Mesothelial cell of epicardium (in vitro differentiated cells): ENCODE data around the gene FGF12. TPM values are rescaled to one million over a fixed set of nuclear protein-coding genes. Genes with fewer than 3 reads are reported as not detected.

Source experiments
- DNase-seq, 2 experiments: peaks; one replicate each; pipeline ENCODE4 v3.0.0; 2021; ENCODE audit warnings: low spot score in 2 of 2; ENCODE audit not compliant: unreplicated experiment in 2 of 2
- H3K27ac Mint-ChIP-seq: 2 replicates; pipeline ENCODE4 v1.8.0; 2021; ENCODE audit warnings: mixed read lengths
- H3K27me3 Mint-ChIP-seq: 2 replicates; pipeline ENCODE4 v1.8.0; 2021; ENCODE audit warnings: low read depth, mixed read lengths
- H3K36me3 Mint-ChIP-seq: 2 replicates; pipeline ENCODE4 v1.8.0; 2021; ENCODE audit warnings: mixed read lengths
- H3K4me1 Mint-ChIP-seq: 2 replicates; pipeline ENCODE4 v1.8.0; 2021; ENCODE audit warnings: mixed read lengths
- H3K4me3 Mint-ChIP-seq: 2 replicates; pipeline ENCODE4 v1.8.0; 2021; ENCODE audit warnings: mild to moderate bottlenecking, moderate library complexity, mixed read lengths
- H3K9me3 Mint-ChIP-seq: 2 replicates; pipeline ENCODE4 v1.8.0; 2021; ENCODE audit warnings: mixed read lengths
- CTCF ChIP-seq: fragments of 200-600 bp; sonication (generic); IDR thresholded peaks from one replicate; pipeline ENCODE4 v1.5.0; 2021; ENCODE audit warnings: antibody characterized with exemption; ENCODE audit not compliant: unreplicated experiment
- total RNA-seq: library from RNA; stranded (reverse); gene quantifications from 3 replicates; pipeline ENCODE4 v1.2.1, GENCODE V29; 2021

Gene FGF12
- total RNA-seq, 1 donor from 2014 or later = 1.0 TPM

GRCh38 chr3:192262001-192262400 is 465.3 kb downstream of the FGF12 start:
- Mint-ChIP-seq H3K9me3 (no peaks in the 10 kb centered on the region), H3K27ac (no peak overlapping the region), H3K4me3 (no peak overlapping the region), H3K27me3 (peaks cover 4% of the 10 kb centered on the region), H3K36me3 (no peaks in the 10 kb centered on the region), H3K4me1 (no peaks in the 10 kb centered on the region)
- no peak for DNase-seq
- TF ChIP-seq CTCF = no peak

- no peak for DNase-seq
- Mint-ChIP-seq H3K27me3 (peaks cover 2% of the 10 kb centered on the region), H3K9me3 (no peaks in the 10 kb centered on the region), H3K4me1 (no peaks in the 10 kb centered on the region), H3K36me3 (no peaks in the 10 kb centered on the region), H3K27ac (no peak overlapping the region), H3K4me3 (no peak overlapping the region)
- TF ChIP-seq CTCF = no peak
Measured at GRCh38 chr3:192261135-192261534, 466.2 kb downstream of the FGF12 start.

GRCh38 chr3:192260116-192261010 is 467.0 kb downstream of the FGF12 start:
- Mint-ChIP-seq H3K4me3 (no peak overlapping the region), H3K36me3 (no peaks in the 10 kb centered on the region), H3K9me3 (no peaks in the 10 kb centered on the region), H3K4me1 (no peaks in the 10 kb centered on the region), H3K27ac (no peak overlapping the region), H3K27me3 (peaks cover 2% of the 10 kb centered on the region)
- no peak for TF ChIP-seq CTCF
- DNase-seq = no peak

- Mint-ChIP-seq H3K36me3 (no peaks in the 10 kb centered on the region), H3K4me3 (no peak overlapping the region), H3K27ac (no peak overlapping the region), H3K4me1 (no peaks in the 10 kb centered on the region), H3K27me3 (no peaks in the 10 kb centered on the region), H3K9me3 (no peaks in the 10 kb centered on the region)
- TF ChIP-seq CTCF = no peak
- DNase-seq = no peak
Measured at GRCh38 chr3:192259661-192260060, 467.7 kb downstream of the FGF12 start.

GRCh38 chr3:192258721-192259120 is 468.6 kb downstream of the FGF12 start:
- Mint-ChIP-seq H3K4me3 (no peak overlapping the region), H3K9me3 (no peaks in the 10 kb centered on the region), H3K27ac (no peak overlapping the region), H3K4me1 (no peaks in the 10 kb centered on the region), H3K36me3 (no peaks in the 10 kb centered on the region), H3K27me3 (no peaks in the 10 kb centered on the region)
- no peak for TF ChIP-seq CTCF
- DNase-seq = no peak
